Fibroblast of skin of right quadriceps (primary cell): ENCODE results near the gene MAGEA2B.
"Not testable (repeated sequence)": the region's sequence is repeated elsewhere in the genome, so short reads cannot be mapped to it uniquely, and the experiment has no call there.

ENCODE experiments used
- DNase-seq: peaks from one replicate; pipeline ENCODE4 v3.0.0-alpha.2; 2013

Gene MAGEA2B

GRCh38 chrX:152713815-152714787, at the start of gene MAGEA2B:
MAGEA2B (plus strand) TSS chrX:152714628; CDS start chrX:152717107, 2,479 bp downstream.
- DNase-seq = not testable (repeated sequence)

GRCh38 chrX:152674135-152674534, 40.3 kb upstream of the MAGEA2B start:
- no peak for DNase-seq

DNA sequence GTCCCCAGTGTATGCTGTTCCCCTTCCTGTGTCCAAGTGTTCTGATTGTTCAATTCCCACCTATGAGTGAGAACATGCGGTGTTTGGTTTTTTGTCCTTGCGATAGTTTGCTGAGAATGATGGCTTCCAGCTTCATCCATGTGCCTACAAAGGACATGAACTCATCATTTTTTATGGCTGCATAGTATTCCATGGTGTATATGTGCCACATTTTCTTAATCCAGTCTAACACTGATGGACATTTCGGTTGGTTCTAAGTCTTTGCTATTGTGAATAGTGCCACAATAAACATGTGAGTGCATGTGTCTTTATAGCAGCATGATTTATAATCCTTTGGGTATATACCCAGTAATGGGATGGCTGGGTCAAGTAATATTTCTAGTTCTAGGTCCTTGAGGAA, 39.8 kb upstream of the MAGEA2B start:
- DNase-seq = not testable (repeated sequence)

- not testable (repeated sequence) for DNase-seq
Measured at GRCh38 chrX:152681012-152681411, 33.4 kb upstream of the MAGEA2B start.

- not testable (repeated sequence) for DNase-seq
Measured at GRCh38 chrX:152697952-152698931, 16.2 kb upstream of the MAGEA2B start, which contains the start of gene MAGEA3. MAGEA3 (plus strand) TSS chrX:152698794; CDS start chrX:152700833, 2,039 bp downstream.

DNA sequence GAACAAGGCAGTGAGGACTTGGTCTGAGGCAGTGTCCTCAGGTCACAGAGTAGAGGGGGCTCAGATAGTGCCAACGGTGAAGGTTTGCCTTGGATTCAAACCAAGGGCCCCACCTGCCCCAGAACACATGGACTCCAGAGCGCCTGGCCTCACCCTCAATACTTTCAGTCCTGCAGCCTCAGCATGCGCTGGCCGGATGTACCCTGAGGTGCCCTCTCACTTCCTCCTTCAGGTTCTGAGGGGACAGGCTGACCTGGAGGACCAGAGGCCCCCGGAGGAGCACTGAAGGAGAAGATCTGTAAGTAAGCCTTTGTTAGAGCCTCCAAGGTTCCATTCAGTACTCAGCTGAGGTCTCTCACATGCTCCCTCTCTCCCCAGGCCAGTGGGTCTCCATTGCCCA, 14.0 kb upstream of the MAGEA2B start:
- DNase-seq = not testable (repeated sequence)

DNA sequence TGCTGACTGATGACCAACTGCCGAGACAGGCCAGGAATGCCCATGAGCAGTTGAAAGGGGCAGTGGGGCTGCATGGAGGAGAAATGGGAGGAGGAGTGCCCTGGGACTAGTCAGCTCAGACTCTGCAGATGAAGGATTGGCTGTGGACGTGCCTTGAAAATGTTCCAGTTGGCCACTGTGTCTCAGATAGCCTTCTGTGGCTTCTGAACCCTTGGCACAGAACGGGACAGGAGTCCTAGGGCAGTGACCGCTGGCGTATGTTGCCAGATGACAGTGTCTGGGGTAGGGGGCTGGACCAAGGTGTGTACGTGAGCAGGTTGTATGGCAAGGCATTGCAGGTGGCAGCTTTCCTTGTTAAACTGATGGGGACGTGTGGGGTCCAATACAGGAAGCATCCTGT, 7.9 kb upstream of the MAGEA2B start:
- not testable (repeated sequence) for DNase-seq

GRCh38 chrX:152709173-152709572, 5.3 kb upstream of the MAGEA2B start, which contains the start of gene CSAG2:
CSAG2 (minus strand) TSS chrX:152709273; CDS start chrX:152709112, 161 bp downstream.
- DNase-seq = not testable (repeated sequence)

DNA sequence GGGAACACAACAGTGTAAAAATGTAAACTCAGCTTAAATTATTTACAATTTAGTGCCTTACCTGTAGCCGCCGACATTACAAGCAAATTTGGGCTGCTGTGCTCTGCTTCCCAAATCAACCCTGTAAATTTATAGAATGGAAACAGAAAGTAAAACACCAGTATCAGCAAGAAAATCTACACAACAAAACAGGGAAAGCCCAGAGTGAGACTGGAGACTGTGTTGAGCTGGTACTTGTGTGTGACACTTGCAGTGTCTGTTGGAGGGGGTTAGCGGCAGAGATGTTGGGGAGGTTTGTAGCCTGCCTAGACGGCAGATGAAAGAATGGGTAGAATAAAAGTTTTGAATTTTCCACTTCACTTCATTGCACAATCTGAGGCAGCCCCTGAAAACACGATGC, 1.2 kb upstream of the MAGEA2B start:
- DNase-seq = not testable (repeated sequence)

DNA sequence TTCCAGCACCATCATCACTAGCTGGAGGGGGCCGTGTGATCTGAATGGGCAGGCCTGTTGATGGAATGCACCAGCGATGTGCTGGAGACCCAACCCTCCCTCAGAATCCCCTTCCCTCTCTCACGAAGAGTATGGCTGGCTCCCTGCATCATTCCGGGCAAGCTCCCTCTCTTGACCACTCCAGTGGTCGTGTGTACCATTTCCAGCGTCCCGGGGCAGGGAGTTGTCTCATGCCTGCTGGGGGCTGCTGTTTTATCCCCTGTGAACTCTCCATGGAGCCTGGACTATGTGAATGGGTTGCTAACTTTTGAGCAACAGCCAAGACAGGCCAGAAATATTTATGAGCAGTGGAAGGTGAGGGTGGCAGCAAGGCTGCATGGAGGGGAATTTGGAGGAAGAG, 11.0 kb downstream of the MAGEA2B start:
- DNase-seq = no peak

- DNase-seq = no peak
Measured at GRCh38 chrX:152733261-152733975, 19.0 kb downstream of the MAGEA2B start, which contains the start of the genes CSAG1 and MAGEA12. CSAG1 (minus strand) TSS chrX:152733721; CDS start chrX:152732460, 1,261 bp downstream. MAGEA12 (plus strand) TSS chrX:152733757; CDS start chrX:152736162, 2,405 bp downstream.

- DNase-seq = not testable (repeated sequence)
Measured at GRCh38 chrX:152734143-152734858, 19.9 kb downstream of the MAGEA2B start.

- no peak for DNase-seq
Measured at GRCh38 chrX:152735101-152735500, 20.7 kb downstream of the MAGEA2B start.

- DNase-seq = no peak
Measured at GRCh38 chrX:152735860-152736511, 21.6 kb downstream of the MAGEA2B start.

DNA sequence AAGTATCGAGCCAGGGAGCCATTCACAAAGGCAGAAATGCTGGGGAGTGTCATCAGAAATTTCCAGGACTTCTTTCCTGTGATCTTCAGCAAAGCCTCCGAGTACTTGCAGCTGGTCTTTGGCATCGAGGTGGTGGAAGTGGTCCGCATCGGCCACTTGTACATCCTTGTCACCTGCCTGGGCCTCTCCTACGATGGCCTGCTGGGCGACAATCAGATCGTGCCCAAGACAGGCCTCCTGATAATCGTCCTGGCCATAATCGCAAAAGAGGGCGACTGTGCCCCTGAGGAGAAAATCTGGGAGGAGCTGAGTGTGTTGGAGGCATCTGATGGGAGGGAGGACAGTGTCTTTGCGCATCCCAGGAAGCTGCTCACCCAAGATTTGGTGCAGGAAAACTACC, 22.1 kb downstream of the MAGEA2B start:
- DNase-seq = not testable (repeated sequence)

GRCh38 chrX:152738560-152738959, 24.1 kb downstream of the MAGEA2B start:
- no peak for DNase-seq

GRCh38 chrX:152753686-152754650, 39.5 kb downstream of the MAGEA2B start, which contains the start of gene MAGEA2:
MAGEA2 (minus strand) TSS chrX:152753842; CDS start chrX:152751363, 2,479 bp downstream.
- DNase-seq = not testable (repeated sequence)

- not testable (repeated sequence) for DNase-seq
Measured at GRCh38 chrX:152754871-152755270, 40.4 kb downstream of the MAGEA2B start.

DNA sequence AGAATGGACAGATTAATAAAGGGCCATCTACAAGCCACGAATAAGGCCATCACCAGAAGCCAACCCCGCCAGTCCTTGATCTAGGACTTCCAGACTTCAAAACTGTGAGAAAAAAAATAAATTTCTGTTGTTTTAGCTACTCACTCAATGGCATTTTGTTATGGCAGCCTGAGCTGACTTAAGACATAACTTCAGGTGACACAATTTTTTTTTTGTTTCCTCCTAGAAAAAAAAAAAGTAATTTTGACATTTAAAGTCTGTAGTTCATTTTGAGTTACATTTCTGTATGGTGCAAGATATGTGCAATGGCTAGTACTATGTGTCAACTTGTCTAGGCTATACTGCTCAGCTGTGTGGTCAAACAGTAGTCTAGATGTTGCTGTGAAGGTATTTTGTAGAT, 44.5 kb downstream of the MAGEA2B start, which contains the start of gene CSAG3:
CSAG3 (plus strand) TSS at position 301 of the 400 bp plus-strand sequence.
- DNase-seq = not testable (repeated sequence)
